IPS DF 19.7 (cell line): ENCODE measurements around the gene CDC27.
"Not testable (repeated sequence)": the region's sequence is repeated elsewhere in the genome, so short reads cannot be mapped to it uniquely, and the experiment has no call there.

Source experiments
- DNase-seq: peaks from one replicate; pipeline ENCODE4 v3.0.0-alpha.2; 2013; ENCODE audit warnings: low read depth, low spot score

Gene CDC27

GRCh38 chr17:47220531-47220999 is 31.5 kb upstream of the CDC27 start:
- DNase-seq, result no peak

- DNase-seq, result no peak
Measured at GRCh38 chr17:47219621-47220475, 30.8 kb upstream of the CDC27 start.

- DNase-seq, result no peak
Measured at GRCh38 chr17:47218896-47219430, 29.9 kb upstream of the CDC27 start.

- DNase-seq, result not testable (repeated sequence)
Measured at GRCh38 chr17:47217279-47217678, 28.2 kb upstream of the CDC27 start.

GRCh38 chr17:47216821-47217220 is 27.7 kb upstream of the CDC27 start:
- DNase-seq, result not testable (repeated sequence)

GRCh38 chr17:47214931-47215330 is 25.8 kb upstream of the CDC27 start:
- no peak for DNase-seq

GRCh38 chr17:47213540-47213939 is 24.4 kb upstream of the CDC27 start:
- no peak for DNase-seq

- no peak for DNase-seq
Measured at GRCh38 chr17:47212458-47212857, 23.4 kb upstream of the CDC27 start.

GRCh38 chr17:47210779-47211178 is 21.7 kb upstream of the CDC27 start:
- DNase-seq, result no peak

GRCh38 chr17:47210105-47210504 is 21.0 kb upstream of the CDC27 start:
- no peak for DNase-seq

- no peak for DNase-seq
Measured at GRCh38 chr17:47209499-47209898, 20.4 kb upstream of the CDC27 start.

GRCh38 chr17:47208744-47209488 is 19.8 kb upstream of the CDC27 start, which contains the start of gene MYL4:
TSS of gene MYL4 (plus strand) at chr17:47209348. CDS start at chr17:47209423, 75 bp downstream.
- no peak for DNase-seq

- no peak for DNase-seq
Measured at GRCh38 chr17:47207143-47208067, 18.3 kb upstream of the CDC27 start.

- no peak for DNase-seq
Measured at GRCh38 chr17:47205419-47205963, 16.4 kb upstream of the CDC27 start.

- no peak for DNase-seq
Measured at GRCh38 chr17:47204722-47205418, 15.8 kb upstream of the CDC27 start.

- DNase-seq, result no peak
Measured at GRCh38 chr17:47203984-47204721, 15.1 kb upstream of the CDC27 start.

GRCh38 chr17:47201166-47201565 is 12.1 kb upstream of the CDC27 start:
- no peak for DNase-seq

GRCh38 chr17:47200325-47200664 is 11.2 kb upstream of the CDC27 start:
- no peak for DNase-seq

GRCh38 chr17:47199627-47200324 is 10.7 kb upstream of the CDC27 start:
- DNase-seq, result no peak
